ENCODE results near the gene PDCL2. TPM values are rescaled to one million over a fixed set of nuclear protein-coding genes. Genes with fewer than 3 reads are reported as not detected.

PDCL2 gene
- total RNA-seq, 1 donor from 2014 or later, result not detected

DNA sequence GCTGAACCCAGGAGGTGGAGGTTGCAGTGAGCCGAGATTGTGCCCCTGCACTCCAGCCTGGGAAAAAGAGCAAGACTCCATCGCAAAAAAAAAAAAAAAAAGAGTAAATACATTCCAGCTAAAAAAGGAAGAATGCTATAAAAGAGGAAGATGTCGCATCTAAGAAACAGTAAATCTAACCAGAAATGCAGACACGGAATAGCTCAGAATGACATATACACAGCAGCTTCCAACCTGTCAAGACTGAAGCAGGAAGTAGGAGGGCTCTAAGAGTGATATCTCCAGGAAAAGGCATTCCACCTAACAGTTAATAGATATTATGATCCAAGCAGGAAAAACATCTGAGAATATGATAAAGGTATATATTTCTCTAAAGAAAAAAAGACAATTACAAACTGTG is 61.4 kb downstream of the PDCL2 start:
- TF ChIP-seq, protein P1, sequence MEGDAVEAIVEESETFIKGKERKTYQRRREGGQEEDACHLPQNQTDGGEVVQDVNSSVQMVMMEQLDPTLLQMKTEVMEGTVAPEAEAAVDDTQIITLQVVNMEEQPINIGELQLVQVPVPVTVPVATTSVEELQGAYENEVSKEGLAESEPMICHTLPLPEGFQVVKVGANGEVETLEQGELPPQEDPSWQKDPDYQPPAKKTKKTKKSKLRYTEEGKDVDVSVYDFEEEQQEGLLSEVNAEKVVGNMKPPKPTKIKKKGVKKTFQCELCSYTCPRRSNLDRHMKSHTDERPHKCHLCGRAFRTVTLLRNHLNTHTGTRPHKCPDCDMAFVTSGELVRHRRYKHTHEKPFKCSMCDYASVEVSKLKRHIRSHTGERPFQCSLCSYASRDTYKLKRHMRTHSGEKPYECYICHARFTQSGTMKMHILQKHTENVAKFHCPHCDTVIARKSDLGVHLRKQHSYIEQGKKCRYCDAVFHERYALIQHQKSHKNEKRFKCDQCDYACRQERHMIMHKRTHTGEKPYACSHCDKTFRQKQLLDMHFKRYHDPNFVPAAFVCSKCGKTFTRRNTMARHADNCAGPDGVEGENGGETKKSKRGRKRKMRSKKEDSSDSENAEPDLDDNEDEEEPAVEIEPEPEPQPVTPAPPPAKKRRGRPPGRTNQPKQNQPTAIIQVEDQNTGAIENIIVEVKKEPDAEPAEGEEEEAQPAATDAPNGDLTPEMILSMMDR (IDR thresholded peaks at IDR 0.05; ENCODE audit: insufficient read depth, low read length, severe bottlenecking), result no peak
- H3K4me3 ChIP-seq (ENCODE audit: low read depth, low read length), result no peak overlapping the region
- no peaks in the 10 kb centered on the region for H3K27me3 ChIP-seq (ENCODE audit: control insufficient read depth, insufficient read depth, low read length)
- DNase-seq (ENCODE audit: low read depth) (no peak), FAIRE-seq (no peak)
- H3K36me3 ChIP-seq (ENCODE audit: control insufficient read depth, insufficient read depth, low read length), result no peaks in the 10 kb centered on the region

GRCh38 chr4:55530167-55530566 is 61.9 kb downstream of the PDCL2 start:
- FAIRE-seq (no peak), DNase-seq (ENCODE audit: low read depth) (no peak)
- no peak overlapping the region for H3K4me3 ChIP-seq (ENCODE audit: low read depth, low read length)
- no peaks in the 10 kb centered on the region for H3K36me3 ChIP-seq (ENCODE audit: control insufficient read depth, insufficient read depth, low read length)
- TF ChIP-seq, protein P1 (IDR thresholded peaks at IDR 0.05; ENCODE audit: insufficient read depth, low read length, severe bottlenecking), result no peak
- H3K27me3 ChIP-seq (ENCODE audit: control insufficient read depth, insufficient read depth, low read length), result no peaks in the 10 kb centered on the region

GRCh38 chr4:55528491-55528890 is 63.6 kb downstream of the PDCL2 start:
- H3K4me3 ChIP-seq (ENCODE audit: low read depth, low read length), result no peak overlapping the region
- TF ChIP-seq, protein P1 (IDR thresholded peaks at IDR 0.05; ENCODE audit: insufficient read depth, low read length, severe bottlenecking), result no peak
- H3K27me3 ChIP-seq (ENCODE audit: control insufficient read depth, insufficient read depth, low read length), result no peaks in the 10 kb centered on the region
- no peak for FAIRE-seq
- no peak for DNase-seq (ENCODE audit: low read depth)
- H3K36me3 ChIP-seq (ENCODE audit: control insufficient read depth, insufficient read depth, low read length), result no peaks in the 10 kb centered on the region

DNA sequence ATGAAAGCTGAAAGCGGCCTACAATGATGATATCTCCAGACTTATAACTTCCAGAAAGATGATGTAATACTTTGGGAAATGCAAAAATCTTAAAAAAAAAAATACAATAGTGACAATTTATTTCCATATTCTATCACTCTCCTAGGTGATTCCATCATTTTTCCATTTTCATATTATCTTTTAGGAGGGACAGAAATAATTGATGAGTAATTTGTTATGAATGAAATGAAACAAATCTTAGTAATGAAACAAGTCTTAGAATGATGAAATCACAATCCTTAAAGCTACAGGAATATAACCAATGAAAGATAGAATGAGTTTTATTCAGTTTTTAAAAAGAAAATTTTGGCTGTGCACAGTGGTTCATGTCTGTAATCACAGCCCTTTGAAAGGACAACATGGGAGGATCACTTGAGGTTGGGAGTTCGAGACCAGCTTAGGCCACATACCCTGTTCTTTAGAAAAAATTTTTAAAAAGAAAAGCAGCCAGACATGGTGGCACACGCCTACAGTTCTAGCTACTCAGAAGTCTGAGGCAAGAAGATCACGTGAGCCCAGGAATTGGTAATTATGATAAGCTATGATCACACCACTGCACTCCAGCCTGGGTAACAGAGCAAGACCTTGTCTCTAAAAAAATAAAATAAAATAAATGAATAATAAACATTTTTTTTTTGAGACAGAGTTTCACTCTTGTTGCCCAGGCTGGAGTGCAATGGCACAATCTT is 67.0 kb downstream of the PDCL2 start:
- H3K4me3 ChIP-seq (ENCODE audit: low read depth, low read length), result no peak overlapping the region
- TF ChIP-seq, protein P1 (IDR thresholded peaks at IDR 0.05; ENCODE audit: insufficient read depth, low read length, severe bottlenecking), result no peak
- FAIRE-seq (no peak), DNase-seq (ENCODE audit: low read depth) (peak; percentile 53)
- H3K27me3 ChIP-seq (ENCODE audit: control insufficient read depth, insufficient read depth, low read length), result no peaks in the 10 kb centered on the region
- no peaks in the 10 kb centered on the region for H3K36me3 ChIP-seq (ENCODE audit: control insufficient read depth, insufficient read depth, low read length)

DNA sequence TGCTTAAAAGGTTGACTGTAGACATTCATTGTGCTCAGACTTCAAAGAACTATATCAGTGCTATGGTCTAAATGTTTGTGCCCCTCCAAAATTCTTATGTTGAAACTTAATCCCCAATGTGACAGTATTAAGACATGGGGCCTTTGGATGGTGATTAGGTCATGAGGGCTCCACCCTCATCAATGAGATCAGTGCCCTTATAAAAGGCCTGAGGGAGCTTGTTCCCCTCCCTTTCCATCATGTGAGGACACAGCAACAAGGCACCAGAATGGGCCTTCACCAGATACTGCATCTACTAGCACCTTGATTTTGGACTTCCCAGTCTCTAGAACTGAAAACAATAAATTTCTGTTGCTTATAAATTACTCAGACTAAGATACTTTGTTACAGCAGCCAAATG is 73.6 kb downstream of the PDCL2 start:
- no peaks in the 10 kb centered on the region for H3K36me3 ChIP-seq (ENCODE audit: control insufficient read depth, insufficient read depth, low read length)
- H3K4me3 ChIP-seq (ENCODE audit: low read depth, low read length), result no peak overlapping the region
- TF ChIP-seq, protein P1 (IDR thresholded peaks at IDR 0.05; ENCODE audit: insufficient read depth, low read length, severe bottlenecking), result no peak
- H3K27me3 ChIP-seq (ENCODE audit: control insufficient read depth, insufficient read depth, low read length), result no peaks in the 10 kb centered on the region
- FAIRE-seq (no peak), DNase-seq (ENCODE audit: low read depth) (no peak)
